Measurements from ENCODE around the gene FAM50A.
A peak's percentile ranks its signal among the peaks of the same experiment; 100 is the strongest.
"Not testable (repeated sequence)": the region's sequence is repeated elsewhere in the genome, so short reads cannot be mapped to it uniquely, and the experiment has no call there.

FAM50A gene

DNA sequence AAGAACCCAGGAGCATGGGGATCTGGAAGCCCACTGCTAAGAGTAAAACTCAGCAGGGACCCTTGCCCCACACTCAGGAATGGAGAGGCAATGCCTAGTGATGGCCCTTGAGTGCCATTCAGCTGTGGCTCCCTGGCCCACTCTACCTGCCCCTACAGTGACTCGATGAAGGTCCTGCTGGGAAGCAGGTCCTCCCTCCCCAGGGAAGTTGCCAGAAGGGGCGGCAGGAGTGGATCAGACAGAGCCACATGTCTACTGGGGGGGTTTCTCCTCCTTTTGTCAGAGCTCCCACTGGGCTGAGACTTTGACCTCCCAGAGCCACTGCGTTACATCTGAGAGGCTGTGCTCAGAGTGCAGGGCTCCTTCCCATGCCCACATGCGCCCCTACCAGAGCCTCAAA, 45.2 kb downstream of the FAM50A start:
- TF ChIP-seq, protein P1, sequence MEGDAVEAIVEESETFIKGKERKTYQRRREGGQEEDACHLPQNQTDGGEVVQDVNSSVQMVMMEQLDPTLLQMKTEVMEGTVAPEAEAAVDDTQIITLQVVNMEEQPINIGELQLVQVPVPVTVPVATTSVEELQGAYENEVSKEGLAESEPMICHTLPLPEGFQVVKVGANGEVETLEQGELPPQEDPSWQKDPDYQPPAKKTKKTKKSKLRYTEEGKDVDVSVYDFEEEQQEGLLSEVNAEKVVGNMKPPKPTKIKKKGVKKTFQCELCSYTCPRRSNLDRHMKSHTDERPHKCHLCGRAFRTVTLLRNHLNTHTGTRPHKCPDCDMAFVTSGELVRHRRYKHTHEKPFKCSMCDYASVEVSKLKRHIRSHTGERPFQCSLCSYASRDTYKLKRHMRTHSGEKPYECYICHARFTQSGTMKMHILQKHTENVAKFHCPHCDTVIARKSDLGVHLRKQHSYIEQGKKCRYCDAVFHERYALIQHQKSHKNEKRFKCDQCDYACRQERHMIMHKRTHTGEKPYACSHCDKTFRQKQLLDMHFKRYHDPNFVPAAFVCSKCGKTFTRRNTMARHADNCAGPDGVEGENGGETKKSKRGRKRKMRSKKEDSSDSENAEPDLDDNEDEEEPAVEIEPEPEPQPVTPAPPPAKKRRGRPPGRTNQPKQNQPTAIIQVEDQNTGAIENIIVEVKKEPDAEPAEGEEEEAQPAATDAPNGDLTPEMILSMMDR (conservative IDR thresholded peaks at IDR 0.05) = no peak
- H3K27ac ChIP-seq = no peak overlapping the region

DNA sequence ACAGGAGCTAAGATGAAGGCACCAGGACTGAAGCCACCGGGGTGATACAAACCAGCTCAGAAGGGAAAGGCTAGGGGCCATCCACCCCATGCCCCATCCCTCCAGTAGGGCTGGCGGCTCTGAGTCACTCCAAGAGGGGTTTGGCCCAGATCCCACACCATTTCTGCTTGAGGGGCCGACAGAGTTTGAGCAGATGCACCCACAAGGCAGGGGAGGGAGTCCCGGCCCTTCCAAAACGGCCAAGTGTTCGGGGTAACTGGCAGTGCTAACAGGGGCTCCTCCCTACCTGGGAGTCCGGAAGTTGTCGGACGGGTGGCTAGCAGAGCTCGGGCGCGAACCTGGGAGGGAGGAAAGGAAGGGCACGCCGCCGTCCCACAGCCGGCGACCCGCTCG, 46.1 kb downstream of the FAM50A start:
- TF ChIP-seq, protein P1 (conservative IDR thresholded peaks at IDR 0.05) = no peak
- H3K27ac ChIP-seq = peak overlapping the region; percentile 82

DNA sequence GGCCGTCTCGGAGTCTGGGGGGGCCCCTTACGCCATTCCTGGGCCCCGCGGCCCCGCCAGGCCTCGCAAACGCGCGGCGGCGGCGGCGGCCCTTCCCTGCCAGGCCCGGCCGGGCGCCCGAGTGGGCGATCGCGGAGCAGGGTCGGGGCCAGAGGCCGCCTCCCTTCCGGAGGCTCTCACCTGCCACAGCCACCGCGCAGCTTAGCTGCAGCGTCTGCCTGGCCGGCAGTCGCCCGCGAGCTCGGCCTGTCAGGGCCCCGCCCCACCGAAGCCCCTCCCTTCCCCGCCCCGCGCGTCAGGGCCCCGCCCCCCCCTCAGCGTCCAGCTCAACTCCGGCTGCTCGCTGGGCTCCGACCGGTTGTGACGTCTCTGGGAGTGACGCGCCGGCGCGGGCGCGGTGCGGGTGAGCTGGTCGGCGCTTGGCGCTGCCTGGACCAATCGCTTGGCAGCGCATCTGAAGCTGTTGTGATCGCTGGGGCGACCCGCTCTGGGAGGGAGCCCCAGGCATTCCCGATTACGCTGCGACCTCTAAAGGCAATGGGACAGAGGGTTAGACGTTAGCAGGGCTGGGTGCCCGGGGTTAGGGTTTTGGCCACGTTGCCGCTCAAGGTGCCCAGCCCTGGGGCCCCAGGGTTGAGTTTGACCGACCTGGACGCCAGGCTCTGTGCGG, 46.6 kb downstream of the FAM50A start, which contains the start of gene SLC10A3:
Gene SLC10A3, minus strand, starts transcription at position 216 of the 670 bp plus-strand sequence. CDS start 1,689 bp downstream, outside the sequence.
- TF ChIP-seq, protein P1 (conservative IDR thresholded peaks at IDR 0.05) = 0 out of 2 replicates have a peak, but pooled peaks have one; percentile 9
- peak within 1 kb of the TSS; percentile 82 for H3K27ac ChIP-seq

DNA sequence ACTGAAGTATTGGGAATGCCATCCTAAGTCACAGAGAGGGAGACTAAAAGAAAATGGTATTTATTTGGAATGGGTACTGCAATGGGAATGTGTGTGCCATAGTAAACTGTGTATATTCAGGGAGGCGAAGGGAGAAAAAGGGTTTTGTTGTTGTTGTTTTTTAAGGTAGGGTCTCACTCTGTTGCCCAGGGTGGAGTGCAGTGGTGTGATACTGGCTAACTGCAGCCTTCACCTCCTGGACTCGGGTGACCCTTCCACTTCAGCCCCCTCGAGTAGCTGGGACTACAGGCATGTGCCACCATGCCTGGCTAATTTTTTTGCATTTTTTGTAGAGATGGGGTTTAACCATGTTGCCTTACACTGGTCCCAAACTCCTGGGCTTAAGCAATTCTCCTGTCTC, 50.8 kb downstream of the FAM50A start:
- TF ChIP-seq, protein P1 (conservative IDR thresholded peaks at IDR 0.05) = no peak
- H3K27ac ChIP-seq = no peak overlapping the region

DNA sequence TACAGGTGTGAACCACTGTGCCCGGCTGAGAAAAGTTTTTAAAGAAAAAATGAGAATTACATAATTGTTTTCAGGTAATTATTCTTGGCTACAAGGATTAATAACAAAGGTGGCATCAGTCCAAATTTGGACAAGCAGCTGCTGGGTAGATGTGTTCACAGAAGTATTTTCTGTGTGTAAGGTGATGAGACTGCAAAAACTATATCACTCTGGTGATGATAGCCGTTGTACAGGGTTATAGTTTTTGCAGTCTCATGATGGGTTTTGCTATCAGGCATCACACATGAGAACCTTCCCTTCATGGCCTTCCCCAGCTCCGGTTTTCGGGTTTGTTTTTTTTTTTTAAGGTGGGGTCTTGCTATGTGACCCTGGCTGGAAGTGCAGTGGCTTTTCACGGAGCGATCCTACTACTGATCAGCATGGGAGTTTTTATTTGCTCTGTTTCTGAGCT, 51.6 kb downstream of the FAM50A start:
- H3K27ac ChIP-seq = no peak overlapping the region
- TF ChIP-seq, protein P1 (conservative IDR thresholded peaks at IDR 0.05) = no peak

DNA sequence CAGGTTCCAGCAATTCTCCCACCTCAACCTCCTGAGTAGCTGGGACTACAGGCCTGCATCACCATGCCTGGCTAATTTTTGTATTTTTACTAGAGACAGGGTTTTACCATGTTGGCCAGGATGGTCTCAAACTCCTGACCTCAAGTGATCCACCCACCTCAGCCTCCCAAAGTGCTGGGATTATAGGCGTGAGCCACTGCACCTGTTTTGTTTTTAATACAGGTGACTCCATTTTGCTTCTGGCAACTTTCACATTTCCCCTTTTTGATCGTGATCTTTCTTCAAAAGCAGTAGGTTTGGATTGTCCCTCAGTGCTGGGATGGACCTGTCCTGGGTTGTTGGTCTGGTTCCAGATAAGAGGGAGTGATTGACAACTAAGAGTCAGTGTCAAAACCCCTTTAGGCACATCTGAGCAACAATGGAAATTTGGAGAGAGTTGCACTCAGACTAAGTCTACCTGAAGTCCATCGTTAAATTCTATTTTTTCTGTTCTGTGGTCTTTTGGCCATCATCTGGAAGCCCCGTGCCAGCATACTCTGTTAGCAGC, 52.7 kb downstream of the FAM50A start:
- not testable (repeated sequence) for H3K27ac ChIP-seq
